SK-N-SH treated with all-trans-retinoic acid at 6 μM for 48 hours (cell line): ENCODE data around the gene ERP29.

Experiments used
- ARNTL ChIP-seq: fragments of 450-650 bp; formaldehyde crosslinking; IDR thresholded peaks from 2 replicates; pipeline ENCODE4 v1.5.0; 2020; ENCODE audit warnings: low read depth, mild to moderate bottlenecking, moderate library complexity, borderline replicate concordance
- CSDC2 ChIP-seq: fragments of 250-450 bp; sonication (Bioruptor Pico); IDR thresholded peaks from 2 replicates; pipeline ENCODE4 v1.5.0; 2020; ENCODE audit warnings: mild to moderate bottlenecking, moderate library complexity
- ESRRG ChIP-seq: fragments of 250-450 bp; sonication (Bioruptor Pico); IDR thresholded peaks from 2 replicates; pipeline ENCODE4 v1.6.1; 2021; ENCODE audit warnings: mild to moderate bottlenecking
- ISL1 ChIP-seq: fragments of 250-450 bp; sonication (Bioruptor Pico); IDR thresholded peaks from 2 replicates; pipeline ENCODE4 v2.1.2; 2022; ENCODE audit warnings: mild to moderate bottlenecking, moderate library complexity
- PATZ1 ChIP-seq: fragments of 250-450 bp; sonication (Bioruptor Pico); IDR thresholded peaks from 2 replicates; pipeline ENCODE4 v1.8.0; 2020; ENCODE audit warnings: mild to moderate bottlenecking, moderate library complexity, borderline replicate concordance
- PPARA ChIP-seq: fragments of 250-450 bp; sonication (Bioruptor Pico); IDR thresholded peaks from 2 replicates; pipeline ENCODE4 v1.5.0; 2020; ENCODE audit warnings: mild to moderate bottlenecking, borderline replicate concordance
- TSHZ2 ChIP-seq: fragments of 250-450 bp; sonication (Bioruptor Pico); IDR thresholded peaks from 2 replicates; pipeline ENCODE4 v1.5.0; 2020; ENCODE audit warnings: mild to moderate bottlenecking, moderate library complexity

GRCh38 chr12:112049351-112049750, 36.1 kb downstream of the ERP29 start:
- no peak for TF ChIP-seq PATZ1 (CRISPR knock-in tag)
- TF ChIP-seq ISL1 (CRISPR knock-in tag), result no peak
- TF ChIP-seq ESRRG (CRISPR knock-in tag), result no peak
- no peak for TF ChIP-seq ARNTL (CRISPR knock-in tag)
- TF ChIP-seq CSDC2 (CRISPR knock-in tag), result no peak
- TF ChIP-seq PPARA (CRISPR knock-in tag), result no peak
- no peak for TF ChIP-seq TSHZ2
